ENCODE results near the gene SDK2. TPM values are rescaled to one million over a fixed set of nuclear protein-coding genes. Genes with fewer than 3 reads are reported as not detected.

Gene SDK2
- total RNA-seq, 1 donor: under 0.01 TPM

- Histone ChIP-seq H3K79me2 (ENCODE audit: insufficient read depth, low read length) (no peaks in the 10 kb centered on the region), H3K27me3 (ENCODE audit: insufficient read depth, low read length) (no peaks in the 10 kb centered on the region), H3K9me3 (ENCODE audit: low read depth, low read length) (no peaks in the 10 kb centered on the region), H2AFZ (ENCODE audit: low read length) (no peak overlapping the region), H3K4me1 (ENCODE audit: insufficient read depth, low read length) (no peaks in the 10 kb centered on the region), H3K27ac (ENCODE audit: low read depth, low read length) (no peak overlapping the region), H3K36me3 (ENCODE audit: insufficient read depth, low read length) (no peaks in the 10 kb centered on the region), H4K20me1 (ENCODE audit: insufficient read depth, low read length) (no peaks in the 10 kb centered on the region), H3K4me3 (ENCODE audit: insufficient read depth, low read length) (no peak overlapping the region), H3K4me2 (ENCODE audit: insufficient read depth, low read length) (no peak overlapping the region)
- TF ChIP-seq, protein P1, sequence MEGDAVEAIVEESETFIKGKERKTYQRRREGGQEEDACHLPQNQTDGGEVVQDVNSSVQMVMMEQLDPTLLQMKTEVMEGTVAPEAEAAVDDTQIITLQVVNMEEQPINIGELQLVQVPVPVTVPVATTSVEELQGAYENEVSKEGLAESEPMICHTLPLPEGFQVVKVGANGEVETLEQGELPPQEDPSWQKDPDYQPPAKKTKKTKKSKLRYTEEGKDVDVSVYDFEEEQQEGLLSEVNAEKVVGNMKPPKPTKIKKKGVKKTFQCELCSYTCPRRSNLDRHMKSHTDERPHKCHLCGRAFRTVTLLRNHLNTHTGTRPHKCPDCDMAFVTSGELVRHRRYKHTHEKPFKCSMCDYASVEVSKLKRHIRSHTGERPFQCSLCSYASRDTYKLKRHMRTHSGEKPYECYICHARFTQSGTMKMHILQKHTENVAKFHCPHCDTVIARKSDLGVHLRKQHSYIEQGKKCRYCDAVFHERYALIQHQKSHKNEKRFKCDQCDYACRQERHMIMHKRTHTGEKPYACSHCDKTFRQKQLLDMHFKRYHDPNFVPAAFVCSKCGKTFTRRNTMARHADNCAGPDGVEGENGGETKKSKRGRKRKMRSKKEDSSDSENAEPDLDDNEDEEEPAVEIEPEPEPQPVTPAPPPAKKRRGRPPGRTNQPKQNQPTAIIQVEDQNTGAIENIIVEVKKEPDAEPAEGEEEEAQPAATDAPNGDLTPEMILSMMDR (IDR thresholded peaks at IDR 0.05; ENCODE audit: extremely low read depth, low read depth, low read length): no peak
- no peak for DNase-seq (ENCODE audit: insufficient read length, low spot score, missing footprints)
These were observed 176.6 kb downstream of the SDK2 start for GRCh38 chr17:73467651-73468050.

DNA sequence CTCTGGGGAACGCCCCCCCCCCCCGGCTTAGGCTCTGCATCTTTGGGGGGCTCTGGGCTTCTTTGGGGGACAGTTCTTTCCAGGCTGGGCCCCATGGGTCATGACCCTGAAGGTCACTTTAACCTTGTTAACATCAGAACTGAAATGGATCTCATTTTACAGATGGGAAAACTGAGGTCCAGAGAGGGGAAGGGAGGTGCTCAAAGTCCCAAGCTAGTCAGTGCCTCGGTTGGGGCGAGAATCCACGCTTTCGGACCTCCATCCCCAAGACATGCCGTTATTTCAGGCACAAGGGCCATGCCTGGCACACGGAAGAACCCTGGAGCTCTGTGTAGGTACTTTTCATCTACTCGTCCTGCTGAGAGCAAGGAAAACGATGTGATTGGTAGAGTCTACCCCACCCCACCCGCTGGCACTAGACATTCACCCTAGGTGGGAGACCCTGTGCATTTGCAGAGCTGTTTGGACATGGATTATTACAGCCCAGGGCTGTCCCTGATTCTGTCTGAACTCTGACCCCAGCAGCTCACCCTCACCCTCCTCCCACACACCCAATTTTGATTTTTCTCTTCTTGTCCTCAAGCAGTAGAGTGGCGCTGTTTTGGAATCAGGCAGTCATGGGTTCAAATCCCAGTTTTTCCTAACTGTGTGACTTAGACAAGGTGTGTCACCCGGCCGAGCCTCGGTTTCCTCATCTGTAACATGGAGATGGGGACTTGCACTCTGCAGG, 177.4 kb downstream of the SDK2 start:
- TF ChIP-seq, protein P1 (IDR thresholded peaks at IDR 0.05; ENCODE audit: extremely low read depth, low read depth, low read length): no peak
- Histone ChIP-seq H3K4me2 (ENCODE audit: insufficient read depth, low read length) (no peak overlapping the region), H3K36me3 (ENCODE audit: insufficient read depth, low read length) (no peaks in the 10 kb centered on the region), H3K27me3 (ENCODE audit: insufficient read depth, low read length) (no peaks in the 10 kb centered on the region), H2AFZ (ENCODE audit: low read length) (no peak overlapping the region), H3K9me3 (ENCODE audit: low read depth, low read length) (no peaks in the 10 kb centered on the region), H3K4me1 (ENCODE audit: insufficient read depth, low read length) (no peaks in the 10 kb centered on the region), H4K20me1 (ENCODE audit: insufficient read depth, low read length) (no peaks in the 10 kb centered on the region), H3K4me3 (ENCODE audit: insufficient read depth, low read length) (no peak overlapping the region), H3K79me2 (ENCODE audit: insufficient read depth, low read length) (no peaks in the 10 kb centered on the region), H3K27ac (ENCODE audit: low read depth, low read length) (no peak overlapping the region)
- peak; percentile 30 for DNase-seq (ENCODE audit: insufficient read length, low spot score, missing footprints)

GRCh38 chr17:73465953-73466230, 178.4 kb downstream of the SDK2 start:
- Histone ChIP-seq H3K4me2 (ENCODE audit: insufficient read depth, low read length) (no peak overlapping the region), H3K27ac (ENCODE audit: low read depth, low read length) (no peak overlapping the region), H3K4me3 (ENCODE audit: insufficient read depth, low read length) (no peak overlapping the region), H3K4me1 (ENCODE audit: insufficient read depth, low read length) (no peaks in the 10 kb centered on the region), H3K36me3 (ENCODE audit: insufficient read depth, low read length) (no peaks in the 10 kb centered on the region), H2AFZ (ENCODE audit: low read length) (no peak overlapping the region), H3K27me3 (ENCODE audit: insufficient read depth, low read length) (no peaks in the 10 kb centered on the region), H4K20me1 (ENCODE audit: insufficient read depth, low read length) (no peaks in the 10 kb centered on the region), H3K79me2 (ENCODE audit: insufficient read depth, low read length) (no peaks in the 10 kb centered on the region), H3K9me3 (ENCODE audit: low read depth, low read length) (no peaks in the 10 kb centered on the region)
- TF ChIP-seq, protein P1 (IDR thresholded peaks at IDR 0.05; ENCODE audit: extremely low read depth, low read depth, low read length): no peak
- DNase-seq (ENCODE audit: insufficient read length, low spot score, missing footprints): peak; percentile 57

- no peak overlapping the region for H3K4me2 ChIP-seq (ENCODE audit: insufficient read depth, low read length)
- H3K27ac ChIP-seq (ENCODE audit: low read depth, low read length): no peak overlapping the region
- no peak overlapping the region for H3K4me3 ChIP-seq (ENCODE audit: insufficient read depth, low read length)
- no peaks in the 10 kb centered on the region for H4K20me1 ChIP-seq (ENCODE audit: insufficient read depth, low read length)
- no peak overlapping the region for H2AFZ ChIP-seq (ENCODE audit: low read length)
- DNase-seq (ENCODE audit: insufficient read length, low spot score, missing footprints): no peak
- TF ChIP-seq, protein P1 (IDR thresholded peaks at IDR 0.05; ENCODE audit: extremely low read depth, low read depth, low read length): no peak
- no peaks in the 10 kb centered on the region for H3K27me3 ChIP-seq (ENCODE audit: insufficient read depth, low read length)
- H3K36me3 ChIP-seq (ENCODE audit: insufficient read depth, low read length): no peaks in the 10 kb centered on the region
- H3K4me1 ChIP-seq (ENCODE audit: insufficient read depth, low read length): no peaks in the 10 kb centered on the region
- no peaks in the 10 kb centered on the region for H3K9me3 ChIP-seq (ENCODE audit: low read depth, low read length)
- no peaks in the 10 kb centered on the region for H3K79me2 ChIP-seq (ENCODE audit: insufficient read depth, low read length)
These were observed 178.9 kb downstream of the SDK2 start for GRCh38 chr17:73465130-73465952.
